HG03039 (cell line): ENCODE data around the gene REL.
"Not testable (repeated sequence)": the region's sequence is repeated elsewhere in the genome, so short reads cannot be mapped to it uniquely, and the experiment has no call there.

Experiments
- ATAC-seq: cut with Tn5 transposase; IDR thresholded peaks from one replicate; pipeline ENCODE4 v1.9.1; 2021; ENCODE audit warnings: mild to moderate bottlenecking, moderate library complexity; ENCODE audit not compliant: unreplicated experiment

REL gene

DNA sequence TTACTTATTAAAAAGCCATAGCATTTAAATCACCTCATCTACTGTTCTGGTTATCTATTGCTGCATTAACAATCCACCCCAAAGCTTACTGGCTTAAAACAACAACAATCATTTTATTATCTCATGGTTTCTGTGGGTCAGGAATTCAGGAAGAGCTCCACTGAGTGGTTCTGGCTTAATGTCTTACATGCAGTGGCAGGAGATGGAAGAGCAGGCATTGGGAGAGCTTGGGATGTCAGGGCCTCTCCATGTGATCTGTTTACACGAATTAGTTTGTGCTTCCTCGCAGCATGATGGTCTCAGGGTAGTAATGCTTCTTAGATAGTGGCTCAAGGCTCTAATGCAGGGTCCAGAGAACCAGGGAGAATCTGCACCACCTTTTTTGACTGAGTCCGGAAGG is 14.4 kb upstream of the REL start:
- ATAC-seq, result no peak

DNA sequence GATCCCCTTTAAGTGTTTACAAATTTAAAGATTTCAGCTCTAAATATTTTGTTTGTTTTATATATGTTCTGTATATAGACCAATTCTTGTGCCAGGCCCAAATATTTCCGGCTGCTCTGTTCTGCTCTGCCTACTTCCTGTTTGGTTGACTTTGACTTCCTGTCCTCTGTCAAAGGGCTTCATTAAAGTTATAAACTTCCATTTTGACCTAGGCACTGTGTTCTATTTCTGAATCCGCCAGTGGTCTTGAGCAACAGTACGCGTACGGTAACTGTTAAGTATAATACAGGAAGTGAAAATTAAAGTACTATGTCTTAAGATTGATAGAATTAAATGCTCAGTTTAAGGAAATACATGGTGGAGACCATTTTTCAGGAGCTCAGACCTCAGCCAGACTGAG is 13.5 kb upstream of the REL start:
- ATAC-seq, result no peak

DNA sequence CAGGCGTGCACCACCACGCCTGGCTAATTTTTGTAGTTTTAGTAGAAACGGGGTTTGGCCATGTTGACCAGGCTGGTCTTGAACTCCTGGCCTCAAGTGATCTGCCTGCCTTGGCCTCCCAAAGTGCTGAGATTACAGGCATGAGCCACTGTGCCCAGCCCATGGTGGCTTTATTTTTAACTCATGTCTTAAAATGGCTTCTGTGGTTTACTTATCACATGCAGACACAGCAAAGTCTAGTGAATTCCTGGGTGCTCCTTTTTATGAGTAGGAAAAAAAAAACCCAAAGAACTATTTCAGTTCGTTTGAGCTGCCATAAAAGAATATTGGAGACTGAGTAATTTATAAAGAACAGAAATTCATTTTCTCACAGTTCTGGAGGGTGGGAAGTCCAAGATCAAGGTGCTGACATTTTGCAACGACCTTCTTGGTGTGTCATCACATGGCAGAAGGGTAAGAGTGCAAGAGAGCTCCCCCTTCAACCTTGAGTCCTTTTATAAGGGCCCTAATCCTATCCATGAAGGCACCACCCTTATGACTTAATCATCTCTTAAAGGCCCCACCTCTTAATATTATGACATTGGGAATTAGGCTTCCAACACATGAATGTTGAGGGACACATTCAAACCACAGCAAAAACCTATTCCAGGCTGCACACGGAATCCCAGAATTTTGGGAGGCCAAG is 12.6 kb upstream of the REL start:
- no peak for ATAC-seq

DNA sequence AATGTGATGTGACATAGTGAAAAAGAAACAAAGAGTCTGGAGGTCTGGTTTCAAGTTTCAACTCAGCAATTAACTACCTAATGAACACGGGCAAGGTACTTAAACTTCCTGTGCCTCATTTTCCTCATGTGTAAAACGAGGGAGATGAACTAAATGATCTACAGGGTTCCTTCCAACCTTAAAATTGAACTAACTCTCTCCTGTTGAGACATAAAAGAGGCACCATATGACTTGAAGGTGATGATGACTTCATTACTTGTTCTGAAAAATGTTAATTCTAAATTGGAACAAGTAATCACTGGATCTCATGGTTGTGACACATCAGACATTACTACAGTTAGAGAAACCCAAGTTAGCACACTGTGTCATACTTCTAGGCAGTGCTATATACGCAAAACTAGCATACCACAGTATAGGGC is 8.9 kb upstream of the REL start:
- ATAC-seq, result no peak

DNA sequence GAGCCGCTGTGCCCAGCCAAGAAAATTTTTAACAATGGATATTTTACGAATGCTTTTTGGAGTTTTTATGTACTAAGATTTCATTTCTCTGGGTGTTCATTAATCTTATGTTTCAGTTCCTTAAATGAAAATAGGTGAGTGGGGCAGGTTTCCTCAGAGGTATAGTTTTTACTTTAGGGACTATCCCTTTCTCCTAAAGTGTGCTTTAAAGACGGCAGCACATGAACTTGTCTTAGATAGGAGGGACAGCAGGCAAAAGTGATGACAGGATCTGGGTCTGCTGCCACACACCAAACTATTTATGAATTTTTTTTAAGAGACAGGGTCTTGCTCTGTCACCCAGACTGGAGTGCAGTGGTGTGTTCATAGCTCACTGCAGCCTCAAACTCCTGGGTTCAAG is 8.0 kb upstream of the REL start:
- peak; percentile 70 for ATAC-seq

DNA sequence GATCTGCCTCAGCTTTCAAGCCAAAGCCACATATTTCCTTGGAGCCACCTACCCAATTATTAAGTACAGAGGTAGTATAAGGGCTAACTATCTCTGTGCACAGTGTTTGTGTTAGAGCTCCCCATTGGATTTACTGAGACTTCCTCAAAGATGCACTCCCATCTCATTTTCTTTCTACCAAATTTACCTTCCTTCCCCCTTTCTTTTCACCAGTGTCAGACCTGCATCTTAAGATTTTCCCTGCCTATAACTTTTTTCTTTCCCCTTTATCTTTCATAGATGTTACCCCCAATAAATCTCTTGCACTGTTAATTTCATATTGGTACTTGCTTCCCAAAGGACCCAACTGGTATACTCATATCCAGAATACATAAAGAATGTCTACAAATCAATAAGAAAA is 5.9 kb upstream of the REL start:
- no peak for ATAC-seq

DNA sequence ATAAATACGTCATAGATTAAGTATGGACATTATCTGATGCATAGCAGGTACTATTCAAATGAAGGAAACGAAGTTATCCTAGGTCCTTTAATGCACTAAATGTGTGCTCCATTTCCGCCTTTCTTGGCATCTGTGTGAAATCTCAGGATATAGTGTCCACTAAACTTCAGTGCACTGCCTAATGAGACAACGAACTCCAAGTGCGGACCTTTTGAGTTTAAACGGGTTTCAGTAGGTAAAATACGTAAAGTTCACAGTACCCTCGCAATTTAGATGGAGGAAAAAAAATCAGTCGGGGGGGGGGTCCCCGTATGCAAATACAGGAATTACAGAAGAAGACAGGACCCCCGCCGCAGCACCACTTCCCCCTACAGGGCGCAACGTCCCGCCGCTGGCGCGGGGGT is 729 bp upstream of the REL start:
- ATAC-seq, result peak; percentile 1

DNA sequence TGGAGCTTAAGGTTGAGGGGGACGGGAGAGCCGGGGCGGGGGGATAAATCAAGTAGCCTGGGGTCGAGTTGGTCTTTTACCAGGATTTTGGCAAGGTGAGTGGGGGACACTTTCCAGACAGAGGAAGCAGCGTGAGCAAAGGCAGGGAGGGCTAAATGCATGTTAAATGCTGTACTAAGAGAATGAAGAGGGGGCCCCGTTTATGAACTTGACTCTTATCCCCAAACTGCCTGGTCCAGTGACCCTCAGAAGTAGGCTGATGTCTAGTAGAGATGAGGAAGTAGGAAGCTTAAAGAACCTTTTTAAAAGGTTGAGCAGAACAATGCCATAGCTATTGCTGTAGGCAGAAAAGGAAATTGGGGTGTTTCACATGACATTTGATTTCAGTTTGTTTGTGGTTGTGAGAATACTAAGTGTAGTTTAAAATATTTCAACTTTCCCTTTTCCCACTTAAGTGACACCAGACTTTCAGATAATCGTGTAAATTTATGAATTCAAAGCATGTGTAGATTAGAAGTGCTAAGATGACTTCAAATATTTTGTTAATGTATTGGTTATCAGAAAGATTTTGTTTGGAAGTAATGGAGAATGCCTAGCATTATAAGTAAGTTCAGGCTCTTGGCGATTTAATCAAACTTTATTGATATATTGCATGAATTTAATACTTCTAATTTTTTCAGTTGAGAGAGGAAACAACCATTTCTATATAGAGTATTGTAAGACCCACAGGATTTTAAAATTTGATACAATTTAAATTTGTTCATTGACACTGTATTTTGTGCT is 1.8 kb downstream of the REL start:
- ATAC-seq, result no peak

DNA sequence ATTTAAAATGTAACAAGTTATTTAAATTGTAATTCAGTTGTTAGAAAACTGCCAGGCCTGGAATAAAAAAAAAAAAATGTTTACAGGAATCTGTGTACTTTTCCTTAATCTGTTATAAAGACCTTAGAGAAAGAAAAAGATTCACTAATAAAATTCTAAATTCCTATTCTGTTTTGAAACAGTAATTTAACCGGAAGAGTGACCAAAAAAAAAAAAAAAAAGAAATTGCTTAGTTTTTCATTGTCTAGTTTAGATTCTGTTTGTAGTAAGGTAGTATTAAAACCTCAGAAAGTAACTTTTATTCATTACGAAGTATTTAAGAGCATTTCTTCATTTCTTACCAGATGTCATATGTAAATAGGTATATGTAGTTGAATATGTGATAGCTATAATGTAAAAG is 2.5 kb downstream of the REL start:
- no peak for ATAC-seq

DNA sequence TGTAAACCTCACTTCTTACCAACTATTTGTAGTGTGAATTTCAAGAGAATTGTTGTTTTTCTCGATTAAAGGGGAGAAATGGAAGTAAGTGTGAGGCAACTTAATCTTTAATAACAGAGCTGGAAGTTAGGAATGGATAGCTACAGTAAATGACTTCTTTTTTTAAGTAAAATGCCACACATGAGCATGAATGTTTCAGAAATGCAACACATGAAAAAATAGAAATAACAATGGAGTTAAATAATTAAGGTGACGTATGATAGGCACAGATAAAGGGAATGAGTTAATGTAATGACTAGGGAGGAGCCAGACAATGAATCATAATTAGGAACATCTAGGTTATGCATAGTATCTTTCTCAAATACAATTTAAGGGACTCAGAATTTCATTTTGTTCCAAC is 3.4 kb downstream of the REL start:
- no peak for ATAC-seq

DNA sequence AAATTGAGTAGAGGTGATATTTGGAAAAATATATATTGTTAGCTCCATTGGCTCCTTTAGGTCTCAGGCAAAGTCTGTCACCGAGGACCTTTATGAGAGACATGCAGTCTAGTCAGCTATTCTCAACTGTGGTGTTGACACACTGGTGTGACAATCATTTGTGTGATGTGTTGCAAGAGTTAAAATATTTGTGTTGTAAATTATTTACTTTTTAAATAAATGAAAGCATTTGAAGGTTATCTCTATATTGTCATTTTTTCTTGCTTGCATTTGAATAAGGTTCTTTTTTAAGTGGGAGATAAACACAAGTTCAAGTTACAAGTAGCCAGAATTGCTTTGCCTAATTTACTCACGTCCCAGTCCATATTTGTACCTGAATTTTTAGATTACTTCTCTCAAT is 4.3 kb downstream of the REL start:
- no peak for ATAC-seq

DNA sequence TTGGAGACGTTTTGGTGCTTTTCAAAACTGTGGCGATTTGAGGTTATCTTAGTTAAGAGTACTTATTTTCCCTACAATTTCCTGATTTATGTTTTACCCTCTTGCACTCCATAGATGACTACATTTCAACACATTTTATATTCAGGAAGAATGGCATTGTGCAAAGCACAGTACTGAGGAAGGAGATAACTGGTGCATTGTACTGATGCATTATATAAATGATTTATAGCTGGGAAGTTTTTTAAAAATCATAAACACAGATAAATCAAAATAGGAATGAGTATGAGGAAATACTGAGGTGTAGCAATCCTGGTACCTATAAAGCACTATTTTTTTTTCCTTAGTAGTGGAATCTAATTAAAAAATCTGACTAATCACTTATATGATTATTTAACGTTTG is 5.6 kb downstream of the REL start:
- ATAC-seq, result no peak

DNA sequence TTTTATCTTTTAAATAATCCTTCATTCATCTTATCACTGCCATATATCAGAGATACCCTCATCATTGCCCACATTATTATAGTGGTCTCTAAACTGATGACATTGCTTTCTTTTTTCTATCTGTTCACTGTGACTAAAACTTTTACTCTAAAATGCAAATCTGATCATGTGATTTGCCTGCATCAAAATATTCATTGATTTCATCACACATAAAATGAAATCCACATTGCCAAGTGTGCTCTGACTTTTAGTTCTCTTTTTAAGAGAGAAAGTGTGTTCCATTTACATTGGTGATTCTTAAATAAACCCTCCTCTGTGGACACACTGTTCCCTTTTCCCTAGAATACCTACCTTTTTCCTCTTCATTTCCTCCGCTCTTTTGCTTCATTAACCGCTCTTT is 7.5 kb downstream of the REL start:
- ATAC-seq, result no peak

DNA sequence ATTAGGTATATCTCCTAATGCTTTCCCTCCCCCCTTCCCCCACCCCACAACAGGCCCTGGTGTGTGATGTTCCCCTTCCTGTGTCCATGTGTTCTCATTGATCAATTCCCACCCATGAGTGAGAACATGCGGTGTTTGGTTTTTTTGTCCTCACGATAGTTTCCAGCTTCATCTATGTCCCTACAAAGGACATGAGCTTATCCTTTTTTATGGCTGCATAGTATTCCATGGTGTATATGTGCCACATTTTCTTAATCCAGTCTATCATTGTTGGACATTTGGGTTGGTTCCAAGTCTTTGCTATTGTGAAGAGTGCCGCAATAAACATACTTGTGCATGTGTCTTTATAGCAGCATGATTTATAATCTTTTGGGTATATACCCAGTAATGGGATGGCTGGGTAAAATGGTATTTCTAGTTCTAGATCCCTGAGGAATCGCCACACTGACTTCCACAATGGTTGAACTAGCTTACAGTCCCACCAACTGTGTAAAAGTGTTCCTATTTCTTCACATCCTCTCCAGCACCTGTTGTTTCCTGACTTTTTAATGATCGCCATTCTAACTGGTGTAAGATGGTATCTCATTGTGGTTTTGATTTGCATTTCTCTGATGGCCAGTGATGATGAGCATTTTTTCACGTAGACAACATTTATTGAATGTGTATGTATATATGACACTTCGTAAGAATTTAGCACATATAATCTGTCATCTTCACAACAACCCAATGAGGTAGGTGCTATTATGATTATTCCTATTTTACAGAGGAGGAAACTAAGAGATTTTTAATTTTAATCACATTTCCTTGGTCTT is 8.4 kb downstream of the REL start:
- ATAC-seq, result not testable (repeated sequence)

DNA sequence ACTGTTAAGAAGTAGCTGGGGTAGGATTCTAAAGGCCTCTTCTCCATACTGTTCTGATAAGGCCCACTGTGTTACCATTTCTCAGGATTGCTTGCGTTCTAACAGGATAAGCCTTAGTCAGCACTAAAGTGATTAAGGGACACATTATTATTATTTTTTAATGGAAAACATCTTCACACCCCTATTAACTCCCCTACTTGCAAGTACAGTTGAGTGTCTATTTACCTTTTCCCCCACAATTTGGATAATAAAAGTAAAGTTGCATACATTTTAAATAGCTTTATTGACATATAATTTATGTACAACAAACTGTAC is 9.0 kb downstream of the REL start:
- no peak for ATAC-seq

DNA sequence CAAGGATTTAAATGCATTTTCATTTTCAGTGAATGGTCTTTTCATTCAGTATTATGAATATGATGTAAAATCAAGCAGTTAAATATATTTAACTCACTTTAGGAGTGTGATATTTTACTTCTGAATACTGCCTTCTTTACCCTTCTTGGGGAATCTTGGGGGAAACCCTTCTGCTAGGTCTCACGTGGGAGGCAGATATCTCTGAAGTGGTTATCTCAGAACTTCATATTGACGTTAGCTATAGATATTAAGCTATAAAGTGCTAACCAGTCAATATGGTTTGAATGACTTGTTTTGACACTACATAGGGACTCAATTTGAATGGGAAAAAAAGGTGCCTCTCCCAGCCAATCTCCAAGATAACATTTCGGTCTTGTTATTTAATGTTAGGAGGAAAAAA is 9.8 kb downstream of the REL start:
- ATAC-seq, result no peak

DNA sequence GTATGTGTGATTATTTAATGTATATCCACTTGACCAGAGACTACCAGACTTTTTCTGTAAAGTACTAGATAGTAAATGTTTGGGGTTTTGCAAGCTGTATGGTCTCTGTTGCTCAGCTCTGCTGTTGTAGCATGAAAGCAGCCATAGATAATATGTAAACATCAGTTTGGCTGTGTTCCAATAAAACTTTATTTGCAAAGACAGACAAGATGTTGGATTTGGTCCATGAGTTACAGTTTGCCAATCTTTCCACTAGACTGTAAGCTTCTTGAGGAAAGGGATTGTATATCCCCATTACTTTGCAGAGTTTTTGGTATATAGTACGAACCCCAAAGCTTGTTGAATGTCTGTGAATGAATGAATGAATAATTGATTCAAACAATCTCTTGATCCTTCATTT is 17.2 kb downstream of the REL start:
- no peak for ATAC-seq

DNA sequence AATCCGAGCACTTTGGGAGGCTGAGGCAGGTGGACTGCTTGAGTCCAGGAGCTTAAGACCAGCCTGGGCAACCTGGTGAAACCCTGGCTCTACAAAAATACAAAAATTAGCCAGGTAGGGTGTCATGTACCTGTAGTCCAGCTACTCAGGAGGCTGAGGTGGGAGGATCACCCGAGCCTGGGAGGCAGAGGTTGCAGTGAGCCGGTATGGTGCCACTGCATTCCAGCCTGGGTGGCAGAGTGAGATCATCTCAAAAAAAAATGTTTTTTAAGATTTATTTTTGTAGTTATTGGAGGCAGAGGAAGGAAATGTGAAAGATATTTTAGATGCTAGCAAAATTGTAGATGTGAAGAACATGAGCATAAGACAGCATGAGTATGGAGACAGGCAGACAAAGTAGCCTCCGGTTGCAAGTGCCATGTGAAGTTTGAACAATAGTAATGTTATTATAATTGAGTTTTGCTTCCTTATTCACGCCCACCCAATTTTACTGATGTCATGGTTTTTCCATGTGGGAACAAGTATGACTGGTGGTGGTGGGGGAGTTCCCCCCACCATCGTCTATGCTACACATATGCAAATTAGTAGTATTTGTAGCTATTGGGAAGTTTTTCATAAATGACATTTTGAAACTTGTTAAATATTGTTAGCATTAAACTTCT is 18.0 kb downstream of the REL start:
- ATAC-seq, result peak; percentile 70

DNA sequence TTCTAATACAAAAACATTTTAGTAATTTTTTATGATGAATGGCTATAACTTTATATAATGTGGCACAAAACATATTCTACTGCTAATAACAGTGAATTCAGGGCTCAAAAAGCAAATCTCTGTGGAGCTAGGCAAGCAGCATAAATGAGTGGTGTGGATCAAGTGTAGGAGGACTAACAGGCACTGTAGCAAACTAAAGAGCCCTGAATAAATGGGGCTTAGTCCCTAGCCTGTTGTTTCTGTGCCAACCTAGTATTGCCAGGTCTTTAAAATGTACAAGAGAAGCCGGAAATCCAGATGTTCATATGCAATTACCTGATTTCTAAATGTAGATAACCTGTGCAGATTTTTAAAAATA is 18.5 kb downstream of the REL start:
- ATAC-seq, result no peak

DNA sequence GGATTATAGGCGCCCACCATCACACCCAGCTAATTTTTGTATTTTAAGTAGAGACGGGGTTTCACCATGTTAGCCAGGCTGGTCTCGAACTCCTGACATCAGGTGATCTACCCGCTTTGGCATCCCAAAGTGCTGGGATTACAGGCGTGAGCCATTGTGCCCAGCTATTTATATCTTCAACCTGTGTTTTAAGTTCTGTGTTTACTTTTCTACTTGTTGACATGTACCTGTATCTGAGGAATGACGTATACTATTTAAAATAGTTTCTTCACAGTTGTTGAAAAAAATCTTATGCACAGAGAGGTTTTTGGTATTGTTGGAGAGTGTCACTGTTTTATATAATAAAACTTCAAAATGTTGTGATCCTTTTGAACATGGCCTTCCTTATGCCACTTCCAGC is 19.9 kb downstream of the REL start:
- ATAC-seq, result not testable (repeated sequence)

DNA sequence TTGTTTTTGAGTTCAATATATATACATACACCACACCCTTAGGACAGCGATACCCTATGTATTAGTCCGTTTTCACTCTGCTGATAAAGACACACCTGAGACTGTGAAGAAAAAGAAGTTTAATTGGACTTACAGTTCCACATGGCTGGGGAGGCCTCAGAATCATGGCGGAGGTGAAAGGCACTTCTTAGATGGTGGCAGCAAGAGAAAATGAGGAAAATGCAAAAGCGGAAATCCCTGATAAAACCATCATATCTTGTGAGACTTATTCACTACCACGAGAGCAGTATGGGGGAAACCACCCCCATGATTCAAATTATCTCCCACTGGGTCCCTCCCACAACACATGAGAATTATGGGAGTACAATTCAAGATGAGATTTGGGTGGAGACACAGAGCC is 24.5 kb downstream of the REL start:
- ATAC-seq, result not testable (repeated sequence)

DNA sequence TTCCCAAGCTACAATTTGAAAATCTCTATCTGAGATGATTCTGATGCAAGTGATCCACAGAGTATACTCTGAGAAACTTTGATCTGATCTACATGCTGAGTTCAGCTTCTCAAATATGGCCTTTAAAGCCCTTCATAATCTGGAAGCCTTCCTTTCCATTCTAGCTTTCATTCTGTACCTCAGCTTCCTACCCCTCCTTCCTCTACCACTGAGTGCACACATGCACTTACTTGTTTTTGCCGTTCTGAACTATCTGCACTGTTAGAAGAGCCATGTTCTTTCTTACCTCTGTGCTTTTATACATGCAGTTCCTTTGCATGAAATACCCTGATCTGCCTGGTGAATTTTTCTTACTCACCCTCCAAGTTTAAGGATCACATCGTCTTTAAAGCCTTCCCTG is 25.0 kb downstream of the REL start:
- no peak for ATAC-seq
